ENCODE results near the gene PASD1.

The PASD1 gene

DNA sequence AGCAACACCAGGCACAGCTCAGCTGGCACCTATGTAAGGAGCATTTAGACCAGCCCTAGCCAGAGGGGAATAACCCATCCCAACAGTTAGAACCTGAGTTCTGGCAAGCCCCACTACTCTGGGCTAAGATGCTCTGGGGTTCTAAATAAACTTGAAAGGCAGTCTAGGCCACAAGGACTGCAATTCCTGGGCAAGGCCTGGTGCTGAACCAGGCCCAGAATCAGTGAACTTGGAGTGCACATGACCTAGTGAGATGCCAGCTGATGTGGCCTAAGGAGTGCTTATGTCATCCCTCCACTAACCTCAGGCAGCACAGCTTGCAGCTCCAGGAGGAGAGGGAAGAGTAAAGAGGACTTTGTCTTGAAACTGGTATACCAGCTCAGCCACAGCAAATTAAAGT, 124.2 kb downstream of the PASD1 start:
- CTCF ChIA-PET, result interaction anchor here (0.6 kb wide), 1 partner anchor 60 kb away, joined by 3 read pairs; no protein-coding TSS in a partner anchor
- POLR2A ChIA-PET, result no interaction called here
- no peaks in the 10 kb centered on the region for H3K9me3 ChIP-seq (ENCODE audit: control insufficient read depth, insufficient read depth, low read depth, low read length)

GRCh38 chrX:151688695-151689094, 125.2 kb downstream of the PASD1 start:
- CTCF ChIA-PET, result no interaction called here
- Histone ChIP-seq H3K4me3 (ENCODE audit: low read depth, low read length) (no peak overlapping the region), H3K36me3 (ENCODE audit: control insufficient read depth in 2 of 2, insufficient read depth in 1 of 2, low read length in 2 of 2) (no peaks in the 10 kb centered on the region), H3K4me1 (ENCODE audit: control insufficient read depth, insufficient read depth, low read length) (no peaks in the 10 kb centered on the region), H3K27ac (ENCODE audit: extremely low read depth, low read depth, low read length) (no peak overlapping the region), H3K9me3 (ENCODE audit: control insufficient read depth, insufficient read depth, low read depth, low read length) (no peaks in the 10 kb centered on the region)
- POLR2A ChIA-PET, result no interaction called here
- TF ChIP-seq ZXDB (tag by site-specific recombination; IDR thresholded peaks at IDR 0.05) (no peak), ZNF513 (tag by site-specific recombination; IDR thresholded peaks at IDR 0.05) (no peak), ZNF510 (tag by site-specific recombination; IDR thresholded peaks at IDR 0.05; ENCODE audit: insufficient replicate concordance) (no peak)

More for the DNA sequence above, 124.2 kb downstream of the PASD1 start:
- H3K36me3 ChIP-seq (ENCODE audit: control insufficient read depth in 2 of 2, insufficient read depth in 1 of 2, low read length in 2 of 2), result no peaks in the 10 kb centered on the region
- no peak for TF ChIP-seq ZNF18 (tag by site-specific recombination; IDR thresholded peaks at IDR 0.05)
- H3K4me1 ChIP-seq (ENCODE audit: control insufficient read depth, insufficient read depth, low read length), result no peaks in the 10 kb centered on the region
- no peak overlapping the region for H3K4me3 ChIP-seq (ENCODE audit: low read depth, low read length)
- H3K27ac ChIP-seq (ENCODE audit: extremely low read depth, low read depth, low read length), result no peak overlapping the region

DNA sequence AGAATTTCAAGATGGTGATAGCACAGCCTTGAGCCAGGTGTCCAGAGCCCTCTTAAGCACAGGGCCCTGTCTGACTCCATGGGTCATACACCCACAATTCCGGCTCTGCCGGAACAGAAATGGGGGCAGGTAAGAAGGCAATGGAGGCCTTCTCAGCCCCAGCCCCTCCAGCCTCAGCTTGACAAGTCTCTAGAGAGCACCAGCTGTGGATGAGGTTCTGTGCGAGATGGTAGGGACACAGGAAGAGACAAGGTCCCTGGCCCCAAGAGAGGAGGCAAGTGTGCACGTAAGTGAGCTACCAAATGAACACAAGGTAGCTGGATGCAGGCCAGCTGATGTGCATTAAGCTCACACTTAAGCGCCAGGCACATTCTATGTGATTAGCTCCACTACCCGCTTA, 129.3 kb downstream of the PASD1 start:
- Histone ChIP-seq H3K9me3 (ENCODE audit: control insufficient read depth, insufficient read depth, low read depth, low read length) (no peaks in the 10 kb centered on the region), H3K4me3 (ENCODE audit: low read depth, low read length) (no peak overlapping the region), H3K36me3 (ENCODE audit: control insufficient read depth in 2 of 2, insufficient read depth in 1 of 2, low read length in 2 of 2) (no peaks in the 10 kb centered on the region), H3K27ac (ENCODE audit: extremely low read depth, low read depth, low read length) (no peak overlapping the region), H3K4me1 (ENCODE audit: control insufficient read depth, insufficient read depth, low read length) (no peaks in the 10 kb centered on the region)
- ChIA-PET POLR2A (no interaction called here), CTCF (interaction anchor here (0.5 kb wide), 1 partner anchor 394 kb away, joined by 3 read pairs; no protein-coding TSS in a partner anchor)
- TF ChIP-seq, protein P1, sequence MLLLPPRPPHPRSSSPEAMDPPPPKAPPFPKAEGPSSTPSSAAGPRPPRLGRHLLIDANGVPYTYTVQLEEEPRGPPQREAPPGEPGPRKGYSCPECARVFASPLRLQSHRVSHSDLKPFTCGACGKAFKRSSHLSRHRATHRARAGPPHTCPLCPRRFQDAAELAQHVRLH (tag by site-specific recombination; IDR thresholded peaks at IDR 0.05), result no peak
- no peak for TF ChIP-seq ZNF747 (tag by site-specific recombination; IDR thresholded peaks at IDR 0.05)
- TF ChIP-seq, protein P2, sequence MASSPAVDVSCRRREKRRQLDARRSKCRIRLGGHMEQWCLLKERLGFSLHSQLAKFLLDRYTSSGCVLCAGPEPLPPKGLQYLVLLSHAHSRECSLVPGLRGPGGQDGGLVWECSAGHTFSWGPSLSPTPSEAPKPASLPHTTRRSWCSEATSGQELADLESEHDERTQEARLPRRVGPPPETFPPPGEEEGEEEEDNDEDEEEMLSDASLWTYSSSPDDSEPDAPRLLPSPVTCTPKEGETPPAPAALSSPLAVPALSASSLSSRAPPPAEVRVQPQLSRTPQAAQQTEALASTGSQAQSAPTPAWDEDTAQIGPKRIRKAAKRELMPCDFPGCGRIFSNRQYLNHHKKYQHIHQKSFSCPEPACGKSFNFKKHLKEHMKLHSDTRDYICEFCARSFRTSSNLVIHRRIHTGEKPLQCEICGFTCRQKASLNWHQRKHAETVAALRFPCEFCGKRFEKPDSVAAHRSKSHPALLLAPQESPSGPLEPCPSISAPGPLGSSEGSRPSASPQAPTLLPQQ (tag by site-specific recombination; IDR thresholded peaks at IDR 0.05), result no peak
- no peak for TF ChIP-seq ZNF473 (tag by site-specific recombination; IDR thresholded peaks at IDR 0.05)
- TF ChIP-seq ZNF76 (tag by site-specific recombination; IDR thresholded peaks at IDR 0.05; ENCODE audit: borderline replicate concordance, low read depth), result no peak
- TF ChIP-seq ZNF18 (tag by site-specific recombination; IDR thresholded peaks at IDR 0.05), result no peak
- no peak for TF ChIP-seq ZBTB7A (tag by site-specific recombination; IDR thresholded peaks at IDR 0.05; ENCODE audit: low read depth)
- TF ChIP-seq SP7 (tag by site-specific recombination; IDR thresholded peaks at IDR 0.05), result no peak
- no peak for TF ChIP-seq SETDB1 (IDR thresholded peaks at IDR 0.05; ENCODE audit: insufficient read length, low read length)
- no peak for TF ChIP-seq KLF9 (tag by site-specific recombination; IDR thresholded peaks at IDR 0.05; ENCODE audit: low read depth)

Measured in HEK293 (cell line).